H1 (cell line): Measurements from ENCODE around the gene VGLL2.

ENCODE experiments used
- CTCF ChIP-seq, 3 experiments: IDR thresholded peaks; 1 replicate in 2 of 3; 2 replicates in 1 of 3; pipeline versions ENCODE4 v1.5.1 to v1.6.1; 2011; ENCODE audit warnings: low read length in 3 of 3, mild to moderate bottlenecking in 3 of 3, inconsistent platforms in 2 of 3, low read depth in 1 of 3, moderate library complexity in 1 of 3; ENCODE audit not compliant: insufficient read depth in 1 of 3; ENCODE audit errors: control extremely low read depth in 1 of 3
- JUN ChIP-seq: IDR thresholded peaks from 2 replicates; pipeline ENCODE4 v1.6.1; 2011; ENCODE audit warnings: low read depth, mild to moderate bottlenecking, improper control_type of control experiment, low read length
- KDM1A ChIP-seq: fragments of 200-600, 300-600 bp; sonication (generic); IDR thresholded peaks from 2 replicates; pipeline ENCODE4 v1.7.1; 2016; ENCODE audit warnings: mild to moderate bottlenecking, low read length, borderline replicate concordance
- MAX ChIP-seq: IDR thresholded peaks from 2 replicates; pipeline ENCODE4 v1.6.1; 2012; ENCODE audit warnings: inconsistent platforms
- TEAD4 ChIP-seq: IDR thresholded peaks from 2 replicates; pipeline ENCODE4 v1.6.1; 2012; ENCODE audit warnings: low read depth, low read length, inconsistent platforms, mixed read lengths

- TF ChIP-seq KDM1A (no peak), JUN (no peak), TEAD4 (no peak), MAX (no peak), CTCF (IDR thresholded peaks at IDR 0.05; ENCODE audit: control extremely low read depth in 1 of 3, insufficient read depth in 1 of 3, low read depth in 1 of 3, low read length in 3 of 3) (no peak)
These were observed 33.2 kb upstream of the VGLL2 start for GRCh38 chr6:117232196-117232595.
